HG03571 (cell line): ENCODE results near the gene SLC22A25.
"Not testable (repeated sequence)": the region's sequence is repeated elsewhere in the genome, so short reads cannot be mapped to it uniquely, and the experiment has no call there.

ENCODE experiments used
- ATAC-seq: cut with Tn5 transposase; IDR thresholded peaks from one replicate; pipeline ENCODE4 v1.9.1; 2021; ENCODE audit not compliant: unreplicated experiment

The SLC22A25 gene

GRCh38 chr11:63243533-63243932, at the start of gene SLC22A25:
Gene SLC22A25 (minus strand): TSS chr11:63243599. CDS start chr11:63229652, 13,947 bp downstream.
- no peak for ATAC-seq

- no peak for ATAC-seq
Measured at GRCh38 chr11:63290285-63290684, 46.9 kb upstream of the SLC22A25 start.

- no peak for ATAC-seq
Measured at GRCh38 chr11:63289658-63290057, 46.3 kb upstream of the SLC22A25 start.

- ATAC-seq, result no peak
Measured at GRCh38 chr11:63282579-63282978, 39.2 kb upstream of the SLC22A25 start.

GRCh38 chr11:63280920-63281319, 37.5 kb upstream of the SLC22A25 start:
- no peak for ATAC-seq

GRCh38 chr11:63277345-63277943, 34.0 kb upstream of the SLC22A25 start:
- no peak for ATAC-seq

- no peak for ATAC-seq
Measured at GRCh38 chr11:63274776-63275175, 31.4 kb upstream of the SLC22A25 start.

GRCh38 chr11:63273685-63274084, 30.3 kb upstream of the SLC22A25 start:
- ATAC-seq, result no peak

GRCh38 chr11:63262547-63262946, 19.1 kb upstream of the SLC22A25 start:
- ATAC-seq, result no peak

GRCh38 chr11:63251312-63251711, 7.9 kb upstream of the SLC22A25 start:
- ATAC-seq, result no peak

GRCh38 chr11:63250162-63251050, 7.0 kb upstream of the SLC22A25 start:
- ATAC-seq, result no peak

- no peak for ATAC-seq
Measured at GRCh38 chr11:63248966-63249365, 5.6 kb upstream of the SLC22A25 start.

GRCh38 chr11:63247237-63248002, 4.0 kb upstream of the SLC22A25 start:
- ATAC-seq, result not testable (repeated sequence)

GRCh38 chr11:63246045-63246444, 2.6 kb upstream of the SLC22A25 start:
- ATAC-seq, result no peak

GRCh38 chr11:63244862-63245261, 1.5 kb upstream of the SLC22A25 start:
- ATAC-seq, result no peak

GRCh38 chr11:63242089-63242781, 1.2 kb downstream of the SLC22A25 start:
- ATAC-seq, result no peak

GRCh38 chr11:63240791-63241379, 2.5 kb downstream of the SLC22A25 start:
- no peak for ATAC-seq

GRCh38 chr11:63240098-63240497, 3.3 kb downstream of the SLC22A25 start:
- ATAC-seq, result no peak

- ATAC-seq, result no peak
Measured at GRCh38 chr11:63239254-63239653, 4.1 kb downstream of the SLC22A25 start.

GRCh38 chr11:63237413-63237812, 6.0 kb downstream of the SLC22A25 start:
- ATAC-seq, result no peak
